WTC11 (cell line): ENCODE measurements around the gene DNAH9.

Experiments
- CREM ChIP-seq: sonication (generic); formaldehyde crosslinking; IDR thresholded peaks from 2 replicates; pipeline ENCODE4 v1.8.1; 2022; ENCODE audit warnings: mild to moderate bottlenecking, missing genetic modification reagents, moderate library complexity
- SP1 ChIP-seq: sonication (generic); formaldehyde crosslinking; conservative IDR thresholded peaks from 2 replicates; pipeline ENCODE4 v1.8.1; 2022; ENCODE audit warnings: missing genetic modification reagents
- STAT6 ChIP-seq: sonication (generic); formaldehyde crosslinking; conservative IDR thresholded peaks from 2 replicates; pipeline ENCODE4 v1.8.1; 2023; ENCODE audit warnings: mild to moderate bottlenecking, low read depth, missing genetic modification reagents, moderate library complexity
- TEAD4 ChIP-seq: sonication (generic); formaldehyde crosslinking; IDR thresholded peaks from 2 replicates; pipeline ENCODE4 v1.8.0; 2022; ENCODE audit warnings: mild to moderate bottlenecking, missing genetic modification reagents
- ZMAT4 ChIP-seq: fragments of 250-450 bp; sonication (Bioruptor Pico); IDR thresholded peaks from 2 replicates; pipeline ENCODE4 v1.9.0; 2021; ENCODE audit warnings: mild to moderate bottlenecking
- TF ChIP-seq, protein P1 (sequence below): fragments of 200-600 bp; IDR thresholded peaks from 2 replicates; pipeline ENCODE4 v1.8.0; 2022; ENCODE audit warnings: antibody characterized with exemption
- TF ChIP-seq, protein P2 (sequence below): sonication (generic); formaldehyde crosslinking; IDR thresholded peaks from 2 replicates; pipeline ENCODE4 v1.8.0; 2022; ENCODE audit warnings: mild to moderate bottlenecking, missing genetic modification reagents

DNA sequence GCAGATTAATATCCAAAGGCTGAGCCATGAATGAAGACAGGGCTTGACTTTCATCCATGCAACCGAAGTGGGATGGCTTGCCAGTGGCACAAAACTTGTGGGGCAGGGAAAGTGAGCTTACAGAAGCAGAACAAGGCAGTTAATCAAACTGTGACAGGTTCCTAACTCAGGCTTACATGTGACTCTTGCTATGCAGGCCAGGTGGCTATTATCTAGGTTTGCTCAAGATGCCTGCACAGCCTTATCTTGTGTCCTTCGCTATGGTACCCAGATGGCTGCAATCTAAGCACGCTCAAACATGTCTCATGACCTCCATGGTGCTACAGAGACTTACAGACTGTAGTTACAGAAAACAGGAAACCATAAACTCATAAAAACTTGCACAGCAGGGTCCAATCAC lies 8.6 kb upstream of the DNAH9 start:
- TF ChIP-seq CREM (CRISPR knock-in tag) = no peak
- no peak for TF ChIP-seq SP1
- TF ChIP-seq, protein P1, sequence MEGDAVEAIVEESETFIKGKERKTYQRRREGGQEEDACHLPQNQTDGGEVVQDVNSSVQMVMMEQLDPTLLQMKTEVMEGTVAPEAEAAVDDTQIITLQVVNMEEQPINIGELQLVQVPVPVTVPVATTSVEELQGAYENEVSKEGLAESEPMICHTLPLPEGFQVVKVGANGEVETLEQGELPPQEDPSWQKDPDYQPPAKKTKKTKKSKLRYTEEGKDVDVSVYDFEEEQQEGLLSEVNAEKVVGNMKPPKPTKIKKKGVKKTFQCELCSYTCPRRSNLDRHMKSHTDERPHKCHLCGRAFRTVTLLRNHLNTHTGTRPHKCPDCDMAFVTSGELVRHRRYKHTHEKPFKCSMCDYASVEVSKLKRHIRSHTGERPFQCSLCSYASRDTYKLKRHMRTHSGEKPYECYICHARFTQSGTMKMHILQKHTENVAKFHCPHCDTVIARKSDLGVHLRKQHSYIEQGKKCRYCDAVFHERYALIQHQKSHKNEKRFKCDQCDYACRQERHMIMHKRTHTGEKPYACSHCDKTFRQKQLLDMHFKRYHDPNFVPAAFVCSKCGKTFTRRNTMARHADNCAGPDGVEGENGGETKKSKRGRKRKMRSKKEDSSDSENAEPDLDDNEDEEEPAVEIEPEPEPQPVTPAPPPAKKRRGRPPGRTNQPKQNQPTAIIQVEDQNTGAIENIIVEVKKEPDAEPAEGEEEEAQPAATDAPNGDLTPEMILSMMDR = no peak
- no peak for TF ChIP-seq STAT6 (CRISPR knock-in tag)
- TF ChIP-seq TEAD4 (CRISPR knock-in tag) = no peak
- TF ChIP-seq, protein P2, sequence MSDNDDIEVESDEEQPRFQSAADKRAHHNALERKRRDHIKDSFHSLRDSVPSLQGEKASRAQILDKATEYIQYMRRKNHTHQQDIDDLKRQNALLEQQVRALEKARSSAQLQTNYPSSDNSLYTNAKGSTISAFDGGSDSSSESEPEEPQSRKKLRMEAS (CRISPR knock-in tag) = no peak
- TF ChIP-seq ZMAT4 (CRISPR knock-in tag) = no peak
